CD4-positive, alpha-beta T cell (primary cell): ENCODE results near the gene CDC7. TPM values are rescaled to one million over a fixed set of nuclear protein-coding genes. Genes with fewer than 3 reads are reported as not detected.

Experiments
- ATAC-seq: fragments of 200-7000 bp; cut with Tn5 transposase; one replicate; pipeline ENCODE4 v1.10.0; 2022; ENCODE audit warnings: mild to moderate bottlenecking; ENCODE audit not compliant: poor library complexity
- CTCF ChIA-PET: fragments of 350-600 bp; sonication (Branson Sonifier 250); formaldehyde crosslinking; loops from one replicate; lab custom pipeline; 2021; ENCODE audit warnings: antibody characterized with exemption, inconsistent platforms; lab: Charles Lee
- POLR2A ChIA-PET: fragments of 350-600 bp; sonication (Branson Sonifier 250); formaldehyde crosslinking; loops from one replicate; lab custom pipeline; 2021; ENCODE audit warnings: antibody characterized with exemption, inconsistent platforms; lab: Charles Lee
- DNase-seq, 14 experiments: peaks; one replicate each; pipeline ENCODE4 v3.0.0-alpha.2; 2013 to 2020; ENCODE audit warnings: mixed read lengths in 2 of 14
- H3K27ac ChIP-seq, 2 donors: one replicate each; pipeline versions ENCODE4 v1.5.1 to v1.7.0; 2013; ENCODE audit warnings: low read length in 2 of 2, low read depth in 1 of 2, mild to moderate bottlenecking in 1 of 2
- H3K27me3 ChIP-seq, 2 experiments: 1 replicate in 1 of 2; 2 replicates in 1 of 2; pipeline versions ENCODE4 v1.6.1 to v1.7.0; 2013; ENCODE audit warnings: low read length in 2 of 2, control low read depth in 1 of 2, mild to moderate bottlenecking in 1 of 2, moderate library complexity in 1 of 2; ENCODE audit not compliant: insufficient read depth in 2 of 2, control insufficient read depth in 1 of 2
- H3K36me3 ChIP-seq: one replicate; pipeline ENCODE4 v1.6.1; 2013; ENCODE audit warnings: low read length, control low read depth; ENCODE audit not compliant: insufficient read depth
- H3K4me1 ChIP-seq: one replicate; pipeline ENCODE4 v1.6.1; 2013; ENCODE audit warnings: low read length, control low read depth; ENCODE audit not compliant: insufficient read depth
- H3K4me3 ChIP-seq: one replicate; pipeline ENCODE4 v1.5.1; 2013; ENCODE audit warnings: mild to moderate bottlenecking, low read length, moderate library complexity
- H3K9me3 ChIP-seq, 2 experiments: 1 replicate in 1 of 2; 2 replicates in 1 of 2; pipeline versions ENCODE4 v1.6.1 to v1.7.0; 2013; ENCODE audit warnings: low read length in 2 of 2, mild to moderate bottlenecking in 2 of 2, control low read depth in 1 of 2, moderate library complexity in 1 of 2; ENCODE audit not compliant: control insufficient read depth in 1 of 2, insufficient read depth in 1 of 2
- H3K27ac Mint-ChIP-seq: one replicate; pipeline ENCODE4 v1.8.0; 2020; ENCODE audit warnings: mixed read lengths
- H3K27me3 Mint-ChIP-seq: one replicate; pipeline ENCODE4 v1.8.0; 2021; ENCODE audit warnings: mixed read lengths
- H3K36me3 Mint-ChIP-seq: one replicate; pipeline ENCODE4 v1.8.0; 2021; ENCODE audit warnings: low read depth, mixed read lengths
- H3K4me1 Mint-ChIP-seq: one replicate; pipeline ENCODE4 v1.8.0; 2021; ENCODE audit warnings: low read depth, mixed read lengths
- H3K4me3 Mint-ChIP-seq: one replicate; pipeline ENCODE4 v1.8.0; 2020; ENCODE audit warnings: mild to moderate bottlenecking, mixed read lengths
- H3K9me3 Mint-ChIP-seq: one replicate; pipeline ENCODE4 v1.8.0; 2020; ENCODE audit warnings: mixed read lengths
- CTCF ChIP-seq: fragments of 200-600 bp; IDR thresholded peaks from one replicate; pipeline ENCODE4 v1.8.0; 2022; ENCODE audit warnings: antibody characterized with exemption, mild to moderate bottlenecking
- intact Hi-C, 2 experiments: fragments of 100-400 bp; cut with DNase I in 1 of 2; cut with micrococcal nuclease in 1 of 2; formaldehyde crosslinking; loops; one replicate each; pipeline versions ENCODE4 v1.15.1 to v1.9.0; 2023 to 2025; cut with DNase I, micrococcal nuclease
- total RNA-seq, 174 experiments: library from RNA in 2 of 174; stranded (reverse) in 2 of 174; gene quantifications; one replicate each; pipeline ENCODE4 v1.2.3 and lab custom pipeline; 2021 to 2026

CDC7 gene
- total RNA-seq, 2 experiments from 2014 or later: 4.2 to 4.8 TPM

- no peaks in the 10 kb centered on the region for H3K9me3 ChIP-seq
- H3K36me3 ChIP-seq: peaks cover 5% of the 10 kb centered on the region
- Mint-ChIP-seq H3K27me3 (no peaks in the 10 kb centered on the region), H3K36me3 (peaks cover 36% of the 10 kb centered on the region), H3K4me3 (no peak overlapping the region), H3K9me3 (no peaks in the 10 kb centered on the region), H3K4me1 (peaks cover 6% of the 10 kb centered on the region), H3K27ac (no peak overlapping the region)
- TF ChIP-seq CTCF: peak; percentile 74
- ChIA-PET CTCF (interaction anchor here (1.2 to 4.0 kb wide), 4 partner anchors 10 to 415 kb away, joined by 4 to 18 read pairs (median 12); partner anchors contain the start of genes CDC7 and TGFBR3), POLR2A (no interaction called here)
- peak in 3 of 14 experiments; percentile 63 to 70 (median 68) for DNase-seq
- H3K4me1 ChIP-seq: no peaks in the 10 kb centered on the region
- intact Hi-C loops: loop anchor here (1.0 to 10.0 kb wide), 7 partner anchors 46 to 783 kb away; partner anchors contain the start of genes GLMN (in 1 of the 2) and RPAP2 (in 1 of the 2)
- H3K27ac ChIP-seq: no peak overlapping the region
- H3K27me3 ChIP-seq: no peaks in the 10 kb centered on the region
- peak; percentile 58 for ATAC-seq
- no peak overlapping the region for H3K4me3 ChIP-seq
Observed at GRCh38 chr1:91511386-91511785, 10.7 kb downstream of the CDC7 start.

GRCh38 chr1:91513160-91513559, 12.5 kb downstream of the CDC7 start:
- no peak overlapping the region for H3K4me3 Mint-ChIP-seq
- DNase-seq: peak in 3 of 14 experiments; percentile 31 to 45 (median 33)
- no peak overlapping the region for H3K27ac ChIP-seq
- no peaks in the 10 kb centered on the region for H3K9me3 ChIP-seq
- peak; percentile 71 for TF ChIP-seq CTCF
- intact Hi-C loops: loop anchor here in 1 of 2 experiments (2.0 to 10.0 kb wide), 6 partner anchors 44 to 782 kb away; partner anchors contain the start of genes GLMN and RPAP2
- CTCF ChIA-PET: interaction anchor here (0.8 to 4.0 kb wide), 7 partner anchors 12 to 413 kb away, joined by 3 to 18 read pairs (median 5); partner anchors contain the start of genes CDC7 and TGFBR3
- no peaks in the 10 kb centered on the region for H3K4me1 ChIP-seq
- no peak overlapping the region for H3K27ac Mint-ChIP-seq
- H3K27me3 ChIP-seq: no peaks in the 10 kb centered on the region
- no peak for ATAC-seq
- H3K36me3 ChIP-seq: peaks cover 5% of the 10 kb centered on the region
- H3K4me1 Mint-ChIP-seq: peaks cover 6% of the 10 kb centered on the region
- peaks cover 47% of the 10 kb centered on the region for H3K36me3 Mint-ChIP-seq
- H3K4me3 ChIP-seq: no peak overlapping the region
- H3K9me3 Mint-ChIP-seq: no peaks in the 10 kb centered on the region
- no peaks in the 10 kb centered on the region for H3K27me3 Mint-ChIP-seq
- POLR2A ChIA-PET: interaction anchor here (1.0 to 1.5 kb wide), 5 partner anchors 270 to 413 kb away, joined by 3 to 7 read pairs (median 4); partner anchors contain the start of gene TGFBR3

GRCh38 chr1:91513706-91514105, 13.1 kb downstream of the CDC7 start:
- H3K36me3 Mint-ChIP-seq: peaks cover 47% of the 10 kb centered on the region
- H3K9me3 ChIP-seq: no peaks in the 10 kb centered on the region
- H3K27me3 ChIP-seq: no peaks in the 10 kb centered on the region
- H3K4me3 Mint-ChIP-seq: no peak overlapping the region
- TF ChIP-seq CTCF: no peak
- no peak overlapping the region for H3K27ac Mint-ChIP-seq
- H3K4me1 Mint-ChIP-seq: peaks cover 3% of the 10 kb centered on the region
- ChIA-PET POLR2A (interaction anchor here (0.7 to 1.3 kb wide), 4 partner anchors 36 to 412 kb away, joined by 3 to 6 read pairs (median 4); no protein-coding TSS in a partner anchor), CTCF (interaction anchor here (0.6 to 4.0 kb wide), 8 partner anchors 20 to 778 kb away, joined by 3 to 18 read pairs (median 4); partner anchors contain the start of gene TGFBR3)
- H3K4me1 ChIP-seq: no peaks in the 10 kb centered on the region
- DNase-seq: no peak
- no peak overlapping the region for H3K27ac ChIP-seq
- H3K4me3 ChIP-seq: no peak overlapping the region
- intact Hi-C loops: loop anchor here in 1 of 2 experiments (2.0 to 10.0 kb wide), 6 partner anchors 44 to 781 kb away; partner anchors contain the start of genes GLMN and RPAP2
- no peak for ATAC-seq
- H3K27me3 Mint-ChIP-seq: no peaks in the 10 kb centered on the region
- peaks cover 5% of the 10 kb centered on the region for H3K36me3 ChIP-seq
- no peaks in the 10 kb centered on the region for H3K9me3 Mint-ChIP-seq
